ENCODE data around the gene SCRT2.
"Not testable (repeated sequence)": the region's sequence is repeated elsewhere in the genome, so short reads cannot be mapped to it uniquely, and the experiment has no call there.

Gene SCRT2

DNA sequence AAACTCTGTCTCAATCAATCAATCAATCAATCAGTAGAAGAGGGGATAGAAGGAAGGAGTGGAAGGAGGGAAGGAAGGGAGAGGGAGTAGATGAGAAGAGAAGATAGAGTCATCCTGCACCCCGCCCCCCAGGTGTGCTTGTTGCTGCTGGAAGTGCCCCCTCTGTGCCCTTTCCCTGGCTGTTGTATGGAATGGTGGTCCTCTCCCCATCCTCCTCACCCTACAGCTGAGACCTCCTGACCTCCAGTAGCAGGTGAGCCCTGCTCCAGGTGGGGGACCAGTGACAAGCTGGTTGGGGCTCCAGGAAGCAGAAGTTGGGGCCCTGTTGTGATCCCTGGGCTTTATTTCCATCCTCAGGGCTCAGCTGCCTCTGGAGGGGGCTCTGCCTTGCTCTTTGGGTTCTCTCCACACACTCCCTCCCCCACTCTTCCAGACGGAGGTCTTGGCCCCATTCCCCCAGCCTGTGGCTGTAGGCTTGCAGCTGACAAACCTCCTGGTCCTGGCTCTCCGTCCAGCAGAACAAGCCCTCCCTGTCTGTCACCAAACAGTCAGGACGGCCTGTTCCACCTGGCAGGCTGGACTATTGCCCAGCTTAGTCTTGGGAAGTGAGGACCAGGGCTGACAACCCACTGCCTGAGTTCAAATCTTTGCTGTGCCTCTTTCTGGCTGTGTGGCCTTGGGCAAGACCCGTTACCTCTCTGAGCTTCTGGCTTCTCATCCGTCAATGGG, 26.0 kb upstream of the SCRT2 start:
- DNase-seq (ENCODE audit: low read depth in 3 of 3): no peak

DNA sequence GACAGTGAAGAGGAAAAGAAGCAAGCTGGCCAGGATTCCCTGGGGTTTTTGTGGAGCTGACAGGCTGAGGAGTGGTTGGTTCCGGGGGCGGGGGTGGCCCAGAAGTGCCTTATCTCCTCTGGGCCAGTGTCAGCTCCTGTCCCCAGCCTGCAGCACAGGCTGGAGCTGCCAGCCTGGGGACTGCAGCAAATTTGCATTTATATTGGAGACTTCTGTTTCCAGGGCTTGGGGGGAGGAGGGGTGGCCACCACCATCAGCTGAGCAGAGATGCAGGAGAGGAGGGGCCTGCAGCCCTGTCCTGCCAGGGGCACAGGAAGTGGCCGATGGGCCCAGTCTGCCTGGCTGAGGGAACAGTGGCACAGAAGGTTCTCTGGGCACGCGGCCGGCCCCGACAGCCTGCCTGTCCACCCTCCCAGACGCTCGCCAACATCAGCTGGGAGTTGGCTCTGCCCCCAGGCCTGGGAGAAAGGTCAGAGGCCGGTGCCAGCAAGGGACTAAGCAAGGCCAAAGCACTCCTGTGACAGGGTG, 24.3 kb upstream of the SCRT2 start:
- DNase-seq (ENCODE audit: low read depth in 3 of 3): no peak

DNA sequence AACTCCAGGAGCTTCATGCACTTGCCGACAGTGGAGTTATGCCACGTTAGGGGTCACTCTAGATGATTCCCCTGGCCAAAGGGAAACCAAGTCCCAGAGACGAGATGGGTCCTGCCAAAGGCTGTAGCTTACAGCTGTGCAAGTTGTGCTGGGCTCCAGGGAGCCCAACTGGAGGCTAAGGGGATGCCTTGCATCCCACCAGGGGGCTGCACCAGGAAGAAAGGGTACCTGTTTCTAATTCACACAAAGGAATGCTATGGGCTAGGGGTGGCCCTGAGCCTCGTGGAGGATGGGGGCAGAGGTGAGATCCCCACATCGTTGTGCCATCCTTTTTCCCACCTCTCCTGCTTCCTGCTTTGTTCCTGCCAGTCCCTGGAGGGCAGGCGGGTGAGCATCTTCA, 23.7 kb upstream of the SCRT2 start:
- no peak for DNase-seq (ENCODE audit: low read depth in 3 of 3)

DNA sequence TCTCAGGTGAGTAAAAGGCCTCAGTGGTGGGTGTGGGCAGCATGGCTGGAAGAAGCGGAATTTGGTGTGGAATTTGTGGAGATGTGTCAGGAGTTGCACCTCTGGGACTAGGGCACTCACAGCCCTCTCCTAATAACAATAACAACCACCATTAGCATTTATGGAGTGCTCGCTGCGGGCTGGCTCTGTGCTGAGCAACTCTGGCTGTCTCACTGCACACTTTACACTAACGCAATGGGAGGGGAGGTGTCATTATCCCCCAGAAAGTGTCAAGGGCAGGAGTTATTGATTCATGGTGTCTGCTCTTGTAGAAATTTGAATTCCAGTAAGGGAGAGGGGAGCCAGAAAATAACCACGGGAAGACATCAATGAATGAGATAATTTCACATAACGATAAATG, 22.7 kb upstream of the SCRT2 start:
- no peak for DNase-seq (ENCODE audit: low read depth in 3 of 3)

DNA sequence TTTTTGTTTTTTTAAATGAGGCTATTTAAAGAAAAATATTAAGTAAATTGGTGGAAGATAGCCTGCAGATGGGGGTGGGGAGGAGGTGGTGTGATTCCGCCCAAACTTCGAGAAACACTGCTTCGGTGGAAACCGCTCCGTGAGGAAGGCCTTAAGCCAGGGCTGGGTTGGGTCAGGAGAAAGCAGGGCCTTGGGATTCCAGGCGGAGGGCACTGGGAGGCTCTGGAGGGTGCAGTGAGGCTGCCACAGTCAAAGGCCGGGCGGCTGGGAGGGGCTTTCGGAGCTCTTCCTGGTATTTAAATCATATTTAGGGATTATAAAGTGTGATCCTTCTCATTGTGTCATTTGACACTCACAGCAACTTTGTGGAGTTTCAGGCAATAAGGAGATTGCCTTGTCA, 22.2 kb upstream of the SCRT2 start:
- DNase-seq (ENCODE audit: low read depth in 3 of 3): no peak

DNA sequence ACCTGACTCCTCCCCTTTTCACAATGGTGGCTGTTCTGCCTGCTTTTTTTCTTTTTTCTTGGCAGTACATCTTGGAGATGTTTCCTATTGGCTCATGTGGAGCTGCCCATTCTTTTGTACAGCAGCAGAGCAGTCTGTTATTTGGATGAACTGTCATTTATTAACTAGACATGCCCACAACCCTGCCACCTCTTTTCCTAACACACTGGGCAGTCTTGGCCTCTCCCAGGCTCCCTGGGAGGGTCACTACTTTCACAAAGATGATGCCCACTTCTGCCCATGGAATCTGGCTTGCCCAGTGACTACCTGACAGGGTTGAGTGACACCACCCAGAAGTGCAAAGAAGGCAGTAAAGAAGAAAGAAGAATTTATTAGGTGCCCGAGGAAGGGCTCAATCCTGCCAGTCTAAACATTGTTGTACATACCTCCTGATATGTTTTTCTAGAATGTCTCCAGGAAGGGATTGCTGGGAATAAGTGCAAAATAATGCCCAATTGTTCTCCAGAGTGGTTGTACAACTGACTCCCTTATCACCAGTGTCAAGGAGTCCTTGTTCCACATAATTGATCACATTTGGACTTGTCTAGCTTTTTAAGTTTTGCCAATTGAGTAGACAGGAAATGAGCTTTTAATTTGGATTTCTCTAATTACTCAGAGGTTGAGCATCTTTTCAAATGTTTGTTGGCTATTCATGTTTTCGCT, 19.7 kb upstream of the SCRT2 start:
- no peak for DNase-seq (ENCODE audit: low read depth in 3 of 3)

DNA sequence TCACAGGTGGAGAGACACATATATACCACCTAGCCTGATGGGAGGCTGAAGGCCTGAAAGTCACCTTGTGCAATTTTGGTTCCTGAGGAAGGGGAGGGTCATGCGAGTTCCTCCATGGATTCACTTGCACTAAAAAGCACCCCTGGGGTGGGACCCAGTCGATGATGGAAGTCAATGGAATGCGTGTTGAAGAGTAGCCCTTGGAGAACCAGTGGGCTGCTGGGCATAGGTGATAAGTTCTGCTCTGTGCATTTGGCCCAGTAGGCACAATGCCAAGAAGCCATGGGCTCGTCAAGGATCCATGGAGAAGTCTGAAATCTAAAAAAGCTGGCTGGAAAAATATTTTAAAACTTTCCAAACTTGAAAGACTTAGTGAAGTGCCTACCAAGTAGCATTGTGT, 18.9 kb upstream of the SCRT2 start:
- DNase-seq (ENCODE audit: low read depth in 3 of 3): no peak

DNA sequence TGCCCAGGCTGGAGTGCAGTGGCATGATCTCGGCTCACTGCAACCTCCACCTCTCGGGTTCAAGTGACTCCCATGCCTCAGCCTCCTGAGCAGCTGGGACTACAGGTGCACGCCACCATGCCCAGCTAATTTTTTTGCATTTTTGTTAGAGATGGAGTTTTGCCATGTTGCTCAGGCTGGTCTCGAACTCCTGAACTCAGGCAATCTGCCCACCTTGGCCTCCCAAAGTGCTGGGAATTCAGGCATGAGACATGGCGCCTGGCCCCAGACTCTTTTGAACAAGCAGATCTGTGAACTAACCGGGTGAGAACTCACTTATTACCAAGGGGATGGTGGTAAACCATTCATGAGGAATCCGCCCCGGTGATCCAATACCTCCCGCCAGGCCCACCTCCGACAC, 18.2 kb upstream of the SCRT2 start:
- DNase-seq (ENCODE audit: low read depth in 3 of 3): not testable (repeated sequence)

DNA sequence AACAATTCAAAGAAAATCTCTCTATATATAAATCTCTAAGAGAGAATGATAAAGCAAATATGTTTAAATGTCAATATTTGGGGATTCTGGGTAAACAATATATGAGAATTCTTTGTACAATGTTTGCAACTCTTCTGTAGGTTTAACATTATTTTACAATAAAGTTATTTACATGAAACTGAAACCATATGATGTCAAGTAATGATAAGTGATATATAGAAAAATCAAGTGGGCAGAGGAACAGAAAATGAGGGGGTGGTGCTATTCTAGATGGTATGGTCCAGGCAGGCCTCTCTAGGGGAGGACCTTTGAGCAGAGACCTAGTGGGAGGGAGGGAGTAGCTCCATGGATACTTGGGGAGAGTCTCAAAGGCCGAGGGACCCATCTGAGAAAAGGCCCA, 16.4 kb upstream of the SCRT2 start:
- DNase-seq (ENCODE audit: low read depth in 3 of 3): no peak

DNA sequence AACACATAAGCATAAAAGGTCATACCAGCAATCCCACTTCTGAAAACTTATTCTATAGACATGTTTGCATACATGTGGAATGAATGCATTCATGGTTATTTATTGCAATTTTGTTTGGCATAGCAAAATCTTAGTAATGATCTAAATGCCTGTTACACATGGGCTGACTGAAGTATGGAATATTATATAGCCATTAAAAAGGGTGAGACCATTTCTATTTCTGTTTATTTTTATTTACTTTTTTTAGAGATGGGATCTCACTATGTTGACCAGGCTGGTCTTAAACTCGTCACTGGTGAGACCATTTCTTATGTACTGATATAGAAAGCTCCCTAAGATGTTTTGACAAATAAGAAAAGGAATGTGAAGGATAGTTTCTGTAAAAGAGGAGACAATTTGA, 14.3 kb upstream of the SCRT2 start:
- no peak for DNase-seq (ENCODE audit: low read depth in 3 of 3)

DNA sequence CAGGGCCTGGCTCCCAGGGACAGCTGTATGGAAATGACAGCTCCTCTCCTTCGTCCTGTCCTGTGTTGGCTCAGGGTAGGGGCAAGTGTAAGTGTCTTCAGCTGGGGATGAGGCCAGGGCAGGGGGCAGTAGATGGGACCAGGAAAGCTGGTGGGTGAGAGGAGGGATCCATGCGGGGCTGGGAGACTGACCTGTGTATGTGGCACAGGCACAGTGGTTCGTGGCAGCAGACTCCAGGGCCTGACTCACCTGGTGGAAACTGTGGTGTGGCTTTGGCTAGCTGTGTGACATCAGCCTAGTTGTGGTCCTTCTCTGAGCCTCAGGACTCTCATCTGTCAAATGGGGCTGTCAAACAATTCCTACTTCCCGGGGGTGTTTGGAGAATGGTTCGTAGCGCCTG, 13.7 kb upstream of the SCRT2 start:
- DNase-seq (ENCODE audit: low read depth in 3 of 3): no peak

DNA sequence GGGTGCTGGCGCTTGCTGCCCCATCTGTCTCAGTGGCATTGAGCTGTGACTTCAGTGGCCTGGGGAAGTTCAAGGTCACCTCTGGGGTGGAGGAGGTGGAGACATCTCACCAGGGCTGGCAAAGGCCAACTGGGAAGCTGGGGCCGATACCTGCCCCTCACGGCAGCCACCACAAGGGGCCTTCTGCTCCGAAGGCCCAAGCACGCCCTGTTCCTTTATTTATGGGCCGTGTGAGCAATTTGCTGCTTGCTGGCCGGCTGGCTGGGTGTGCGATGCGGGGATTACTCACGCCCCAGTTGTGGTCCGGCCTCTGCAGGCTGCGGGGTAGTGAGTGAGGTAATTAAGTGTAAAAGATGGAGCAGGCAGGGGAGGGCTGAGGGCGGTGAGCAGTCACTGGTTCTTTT, 13.2 kb upstream of the SCRT2 start:
- DNase-seq (ENCODE audit: low read depth in 3 of 3): no peak

DNA sequence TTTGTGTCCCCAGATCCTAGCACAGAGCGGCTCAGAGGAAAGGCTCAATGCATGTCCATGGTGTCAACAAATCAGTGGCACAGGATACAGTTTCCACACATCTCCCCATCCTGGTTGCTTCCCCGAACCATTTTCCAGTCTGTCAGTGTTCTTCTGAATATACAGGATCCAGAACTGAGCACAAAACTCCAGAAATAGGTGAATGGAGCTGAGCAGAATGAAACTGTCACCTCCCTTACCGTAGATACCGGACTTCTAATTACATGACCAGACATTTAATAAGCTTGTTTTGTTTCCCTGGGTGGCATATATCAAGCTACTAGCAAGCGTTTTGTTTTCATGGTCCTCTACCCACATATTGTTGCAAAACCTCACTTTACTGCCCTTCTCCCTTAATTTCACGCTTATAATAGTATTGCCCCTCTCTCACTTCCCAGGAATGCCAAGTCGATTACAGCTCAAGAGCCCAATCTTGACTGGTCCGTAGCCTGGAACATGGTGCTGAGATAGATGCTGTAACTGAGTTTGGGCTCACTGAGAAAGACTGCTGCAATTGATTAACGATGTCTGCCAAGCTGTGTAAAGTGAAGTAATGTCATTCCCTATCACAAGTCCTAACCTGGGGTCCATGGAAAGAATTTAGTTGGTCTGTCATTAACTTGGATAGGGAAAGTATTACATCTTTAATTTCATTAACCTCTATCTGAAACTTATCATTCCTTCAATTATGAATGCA, 12.0 kb upstream of the SCRT2 start:
- DNase-seq (ENCODE audit: low read depth in 3 of 3): no peak

DNA sequence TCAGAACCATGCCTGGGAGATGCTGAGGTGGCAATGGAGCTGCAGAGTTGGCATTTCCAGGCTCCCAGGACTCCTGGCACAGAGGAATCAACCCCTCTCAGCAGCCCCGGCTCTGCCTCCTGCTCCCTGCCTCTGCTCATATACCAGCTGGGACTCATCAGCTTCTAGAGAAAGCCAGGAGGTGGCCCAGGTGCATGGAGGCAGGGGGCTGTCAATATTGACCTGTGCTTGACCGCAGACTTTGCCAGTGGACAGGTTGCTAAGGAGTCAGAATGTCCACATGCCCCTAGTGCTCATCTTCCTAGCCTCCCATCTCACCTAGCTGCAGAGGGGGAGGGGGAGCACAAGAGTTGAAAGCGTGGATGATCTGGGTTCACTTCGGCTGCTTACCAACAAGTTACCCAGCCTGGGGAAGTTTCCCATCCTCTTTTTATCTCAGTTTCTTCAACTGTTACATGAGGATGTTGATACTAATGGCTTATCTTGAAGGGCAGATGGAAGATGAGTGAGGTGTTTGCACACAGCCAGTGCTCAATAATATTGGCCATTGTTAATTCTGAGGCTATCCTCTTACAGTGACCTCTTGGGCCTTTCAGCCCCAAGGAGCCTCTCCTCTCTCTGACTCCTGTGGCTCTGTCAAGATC, 9.2 kb upstream of the SCRT2 start:
- DNase-seq (ENCODE audit: low read depth in 3 of 3): no peak

DNA sequence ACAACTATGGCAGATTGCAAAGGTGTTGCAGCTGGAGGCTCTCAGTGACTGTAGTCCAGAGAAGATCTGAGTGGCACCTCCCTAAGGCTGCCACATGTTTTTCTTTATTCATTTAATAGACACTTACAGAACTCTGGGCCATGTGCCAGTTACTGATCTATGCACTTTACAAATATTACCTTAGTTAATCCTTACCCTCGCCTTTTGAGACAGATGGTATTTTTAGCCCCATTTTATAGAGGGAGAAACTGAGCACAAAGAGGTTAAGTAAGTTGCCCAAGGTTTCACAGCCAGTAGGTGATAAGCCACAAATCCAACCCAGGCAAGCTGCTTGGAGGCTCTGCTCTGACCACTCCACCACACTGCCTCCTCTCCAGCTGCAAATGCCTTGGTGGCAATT, 6.5 kb upstream of the SCRT2 start:
- DNase-seq (ENCODE audit: low read depth in 3 of 3): no peak

DNA sequence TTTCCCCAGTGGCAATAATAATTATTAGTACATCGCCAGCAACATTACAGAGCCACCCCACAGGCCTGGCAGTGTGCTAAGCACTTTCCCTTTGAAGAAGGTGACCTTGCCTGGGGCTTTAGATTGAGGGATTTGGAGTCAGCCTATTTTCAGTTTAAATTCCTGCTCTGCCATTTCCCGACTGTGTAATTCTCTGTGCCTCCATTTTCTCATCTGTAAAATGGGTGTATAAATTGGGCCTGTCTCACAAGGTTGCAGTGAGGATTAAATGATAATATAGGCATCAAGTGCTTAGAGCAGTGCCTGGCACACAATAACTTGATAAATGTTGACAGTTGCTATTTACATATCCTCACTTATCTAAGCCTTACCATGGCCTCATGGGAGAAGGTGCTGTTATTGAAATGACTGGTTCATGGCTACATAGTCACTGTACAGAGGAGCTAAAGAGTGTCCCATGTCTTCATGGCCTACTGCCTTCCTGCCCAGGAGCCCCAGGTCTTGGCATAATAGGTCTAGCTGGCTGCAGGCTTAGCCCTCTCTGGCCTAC, 5.1 kb upstream of the SCRT2 start:
- no peak for DNase-seq (ENCODE audit: low read depth in 3 of 3)

DNA sequence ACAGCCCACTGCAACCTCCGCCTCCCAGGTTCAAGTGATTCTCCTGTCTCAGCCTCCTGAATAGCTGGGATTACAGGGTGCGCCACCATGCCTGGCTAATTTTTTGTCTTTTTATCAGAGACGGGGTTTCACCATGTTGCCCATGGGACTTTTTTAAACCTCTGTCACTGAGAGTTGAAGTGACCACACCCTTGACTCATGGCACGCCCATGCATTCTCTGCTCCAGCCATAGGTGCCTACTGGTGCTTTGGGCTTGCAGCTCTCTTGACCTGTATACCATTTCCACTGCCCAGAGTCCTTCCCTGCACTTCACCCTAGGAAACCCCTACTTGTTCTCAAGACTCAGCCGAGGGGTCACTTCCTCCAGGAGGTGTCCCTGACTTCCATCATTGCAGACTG, 2.4 kb upstream of the SCRT2 start:
- no peak for DNase-seq (ENCODE audit: low read depth in 3 of 3)

DNA sequence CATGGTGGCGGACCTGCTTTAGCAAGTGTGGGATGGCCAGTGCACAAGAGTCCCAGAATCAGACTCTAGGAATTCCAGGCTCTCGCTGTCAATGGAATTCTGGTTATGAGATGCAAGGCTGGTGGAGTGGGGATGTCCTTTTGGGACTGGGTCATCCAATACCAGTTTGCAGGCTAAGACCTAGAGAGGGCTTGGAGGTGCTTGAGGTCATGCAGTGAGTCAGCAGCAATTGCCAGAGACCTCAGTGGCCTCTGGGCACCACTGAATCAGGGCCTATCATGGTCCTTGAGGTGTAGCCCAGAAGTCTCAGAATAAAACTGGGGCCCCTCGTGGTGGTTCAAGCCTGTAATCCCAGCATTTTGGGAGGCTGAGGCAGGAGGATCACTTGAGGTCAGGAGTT, 1.4 kb upstream of the SCRT2 start:
- DNase-seq (ENCODE audit: low read depth in 3 of 3): no peak

DNA sequence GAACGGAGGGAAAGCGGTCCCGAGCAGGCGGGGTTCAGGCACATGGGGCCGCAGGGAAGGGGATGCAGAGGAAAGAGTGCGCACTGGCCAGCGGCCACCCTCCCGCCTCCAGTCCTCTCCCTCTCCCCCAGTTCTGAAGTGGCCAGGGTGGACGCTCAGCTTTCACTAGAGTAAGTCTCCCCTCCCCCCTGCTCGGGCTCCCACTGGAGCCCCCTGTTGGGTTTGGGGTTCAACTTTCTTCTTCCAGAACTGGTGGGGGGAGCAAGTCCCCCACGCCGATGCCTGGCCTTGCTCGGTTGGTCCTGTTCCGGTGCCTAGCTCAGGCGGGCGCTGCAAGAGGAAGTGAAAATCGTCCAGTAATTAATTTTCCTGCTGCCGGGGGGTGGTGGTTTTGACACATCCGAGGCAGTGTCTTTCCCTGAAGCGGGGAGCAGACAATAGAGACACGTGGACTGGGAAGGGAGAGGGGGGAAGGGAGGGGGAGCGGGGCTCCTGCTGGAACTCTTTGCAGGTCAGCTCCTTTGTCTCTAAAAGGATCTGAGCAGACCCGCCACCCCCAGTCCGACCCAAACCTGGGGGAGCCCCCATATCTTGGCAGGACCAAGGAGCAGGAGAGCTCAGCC, 824 bp upstream of the SCRT2 start:
- DNase-seq (ENCODE audit: low read depth in 3 of 3): no peak

DNA sequence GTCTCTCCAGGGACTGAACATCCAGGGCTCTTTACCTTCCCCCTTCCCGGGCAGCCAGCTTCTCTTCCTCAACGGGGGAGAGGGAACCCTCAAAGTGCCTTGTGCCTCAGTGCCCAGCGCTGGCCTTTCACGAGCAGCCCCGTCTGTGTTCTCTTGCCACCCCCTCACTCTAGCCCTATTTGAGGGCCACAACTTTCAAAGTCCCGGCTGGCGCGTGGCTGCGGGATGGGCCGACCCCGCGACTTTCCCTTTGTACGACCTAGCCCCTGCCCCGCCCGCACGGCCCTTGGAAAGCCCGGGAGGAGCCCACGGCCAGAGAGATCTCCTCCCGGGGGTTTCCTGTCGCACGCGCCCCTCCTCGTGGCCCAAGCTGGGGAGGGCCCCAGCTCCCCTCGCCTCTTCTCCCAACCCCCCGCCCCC, 559 bp downstream of the SCRT2 start:
- DNase-seq (ENCODE audit: low read depth in 3 of 3): no peak

DNA sequence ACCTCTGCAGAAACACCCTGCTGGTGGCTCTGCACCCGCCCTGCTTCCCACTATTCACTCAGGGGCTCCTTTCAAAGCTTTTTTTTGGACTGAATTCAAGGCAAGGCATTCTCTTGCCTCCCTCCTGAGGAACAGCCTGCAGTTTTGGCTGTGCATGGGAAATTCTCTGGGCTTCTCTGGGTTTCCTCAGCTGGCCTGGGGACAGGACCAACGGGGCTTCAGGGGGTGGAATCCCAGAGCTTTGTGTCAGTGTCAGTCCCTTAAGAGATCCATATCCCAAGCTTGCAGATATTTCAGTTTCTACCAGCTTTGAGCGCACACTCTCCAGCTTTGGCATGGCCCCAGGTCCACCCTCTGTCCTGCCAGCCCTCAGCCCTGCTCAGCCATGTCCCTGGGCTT, 2.0 kb downstream of the SCRT2 start:
- no peak for DNase-seq (ENCODE audit: low read depth in 3 of 3)

All from stimulated activated CD4-positive, alpha-beta T cell treated with anti-CD3 and anti-CD28 coated beads, TNF-alpha, amount 100 ng/mL, for 4 hours (primary cell).